Measurements from ENCODE around the gene MAP2. TPM values are rescaled to one million over a fixed set of nuclear protein-coding genes. Genes with fewer than 3 reads are reported as not detected.

MAP2 gene
- total and polyA plus RNA-seq, 2 experiments from 2014 or later = 2.9 to 4.4 TPM

DNA sequence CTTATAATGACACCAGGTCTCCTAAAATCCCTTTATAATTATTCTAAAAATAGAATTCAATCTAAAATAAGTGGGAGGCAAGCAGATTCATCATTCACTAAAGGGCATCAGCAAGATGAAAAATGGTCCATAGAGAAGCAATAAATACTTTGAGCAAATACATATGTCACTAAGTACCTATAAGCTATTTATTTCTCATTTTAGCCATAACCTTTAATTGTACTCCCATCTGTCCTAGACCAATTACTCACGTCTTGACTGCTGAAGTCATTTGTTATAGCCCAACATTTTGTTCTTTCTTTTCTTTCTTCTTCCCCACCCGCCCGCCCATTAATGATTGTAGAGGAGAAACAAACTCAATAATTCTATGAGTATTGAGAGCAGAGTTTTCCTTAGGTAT, 105.7 kb downstream of the MAP2 start:
- no peak overlapping the region for H3K4me2 ChIP-seq
- Mint-ChIP-seq H3K27ac (no peak overlapping the region), H3K27me3 (ENCODE audit: insufficient read depth, low read depth, poor library complexity) (no peaks in the 10 kb centered on the region), H3K4me3 (no peak overlapping the region), H3K9me3 (no peaks in the 10 kb centered on the region), H3K36me3 (ENCODE audit: low read depth) (no peaks in the 10 kb centered on the region), H3K4me1 (peaks cover 4% of the 10 kb centered on the region)
- peaks cover 19% of the 10 kb centered on the region for H3K27me3 ChIP-seq (ENCODE audit: insufficient read depth)
- no peaks in the 10 kb centered on the region for H4K20me1 ChIP-seq (replicated peaks; ENCODE audit: insufficient read depth)
- DNase-seq (ENCODE audit: low spot score) (no peak), ATAC-seq (no peak)
- H3K36me3 ChIP-seq (ENCODE audit: insufficient read depth) = no peaks in the 10 kb centered on the region
- no peak overlapping the region for H2AFZ ChIP-seq
- no peaks in the 10 kb centered on the region for H3K9me2 ChIP-seq (ENCODE audit: insufficient read depth)
- no peak for TF ChIP-seq EZH2 (IDR thresholded peaks at IDR 0.05; ENCODE audit: low read depth, unreplicated experiment)
- no peak for TF ChIP-seq NANOG (IDR thresholded peaks at IDR 0.05; ENCODE audit: borderline replicate concordance)
- TF ChIP-seq, protein P1, sequence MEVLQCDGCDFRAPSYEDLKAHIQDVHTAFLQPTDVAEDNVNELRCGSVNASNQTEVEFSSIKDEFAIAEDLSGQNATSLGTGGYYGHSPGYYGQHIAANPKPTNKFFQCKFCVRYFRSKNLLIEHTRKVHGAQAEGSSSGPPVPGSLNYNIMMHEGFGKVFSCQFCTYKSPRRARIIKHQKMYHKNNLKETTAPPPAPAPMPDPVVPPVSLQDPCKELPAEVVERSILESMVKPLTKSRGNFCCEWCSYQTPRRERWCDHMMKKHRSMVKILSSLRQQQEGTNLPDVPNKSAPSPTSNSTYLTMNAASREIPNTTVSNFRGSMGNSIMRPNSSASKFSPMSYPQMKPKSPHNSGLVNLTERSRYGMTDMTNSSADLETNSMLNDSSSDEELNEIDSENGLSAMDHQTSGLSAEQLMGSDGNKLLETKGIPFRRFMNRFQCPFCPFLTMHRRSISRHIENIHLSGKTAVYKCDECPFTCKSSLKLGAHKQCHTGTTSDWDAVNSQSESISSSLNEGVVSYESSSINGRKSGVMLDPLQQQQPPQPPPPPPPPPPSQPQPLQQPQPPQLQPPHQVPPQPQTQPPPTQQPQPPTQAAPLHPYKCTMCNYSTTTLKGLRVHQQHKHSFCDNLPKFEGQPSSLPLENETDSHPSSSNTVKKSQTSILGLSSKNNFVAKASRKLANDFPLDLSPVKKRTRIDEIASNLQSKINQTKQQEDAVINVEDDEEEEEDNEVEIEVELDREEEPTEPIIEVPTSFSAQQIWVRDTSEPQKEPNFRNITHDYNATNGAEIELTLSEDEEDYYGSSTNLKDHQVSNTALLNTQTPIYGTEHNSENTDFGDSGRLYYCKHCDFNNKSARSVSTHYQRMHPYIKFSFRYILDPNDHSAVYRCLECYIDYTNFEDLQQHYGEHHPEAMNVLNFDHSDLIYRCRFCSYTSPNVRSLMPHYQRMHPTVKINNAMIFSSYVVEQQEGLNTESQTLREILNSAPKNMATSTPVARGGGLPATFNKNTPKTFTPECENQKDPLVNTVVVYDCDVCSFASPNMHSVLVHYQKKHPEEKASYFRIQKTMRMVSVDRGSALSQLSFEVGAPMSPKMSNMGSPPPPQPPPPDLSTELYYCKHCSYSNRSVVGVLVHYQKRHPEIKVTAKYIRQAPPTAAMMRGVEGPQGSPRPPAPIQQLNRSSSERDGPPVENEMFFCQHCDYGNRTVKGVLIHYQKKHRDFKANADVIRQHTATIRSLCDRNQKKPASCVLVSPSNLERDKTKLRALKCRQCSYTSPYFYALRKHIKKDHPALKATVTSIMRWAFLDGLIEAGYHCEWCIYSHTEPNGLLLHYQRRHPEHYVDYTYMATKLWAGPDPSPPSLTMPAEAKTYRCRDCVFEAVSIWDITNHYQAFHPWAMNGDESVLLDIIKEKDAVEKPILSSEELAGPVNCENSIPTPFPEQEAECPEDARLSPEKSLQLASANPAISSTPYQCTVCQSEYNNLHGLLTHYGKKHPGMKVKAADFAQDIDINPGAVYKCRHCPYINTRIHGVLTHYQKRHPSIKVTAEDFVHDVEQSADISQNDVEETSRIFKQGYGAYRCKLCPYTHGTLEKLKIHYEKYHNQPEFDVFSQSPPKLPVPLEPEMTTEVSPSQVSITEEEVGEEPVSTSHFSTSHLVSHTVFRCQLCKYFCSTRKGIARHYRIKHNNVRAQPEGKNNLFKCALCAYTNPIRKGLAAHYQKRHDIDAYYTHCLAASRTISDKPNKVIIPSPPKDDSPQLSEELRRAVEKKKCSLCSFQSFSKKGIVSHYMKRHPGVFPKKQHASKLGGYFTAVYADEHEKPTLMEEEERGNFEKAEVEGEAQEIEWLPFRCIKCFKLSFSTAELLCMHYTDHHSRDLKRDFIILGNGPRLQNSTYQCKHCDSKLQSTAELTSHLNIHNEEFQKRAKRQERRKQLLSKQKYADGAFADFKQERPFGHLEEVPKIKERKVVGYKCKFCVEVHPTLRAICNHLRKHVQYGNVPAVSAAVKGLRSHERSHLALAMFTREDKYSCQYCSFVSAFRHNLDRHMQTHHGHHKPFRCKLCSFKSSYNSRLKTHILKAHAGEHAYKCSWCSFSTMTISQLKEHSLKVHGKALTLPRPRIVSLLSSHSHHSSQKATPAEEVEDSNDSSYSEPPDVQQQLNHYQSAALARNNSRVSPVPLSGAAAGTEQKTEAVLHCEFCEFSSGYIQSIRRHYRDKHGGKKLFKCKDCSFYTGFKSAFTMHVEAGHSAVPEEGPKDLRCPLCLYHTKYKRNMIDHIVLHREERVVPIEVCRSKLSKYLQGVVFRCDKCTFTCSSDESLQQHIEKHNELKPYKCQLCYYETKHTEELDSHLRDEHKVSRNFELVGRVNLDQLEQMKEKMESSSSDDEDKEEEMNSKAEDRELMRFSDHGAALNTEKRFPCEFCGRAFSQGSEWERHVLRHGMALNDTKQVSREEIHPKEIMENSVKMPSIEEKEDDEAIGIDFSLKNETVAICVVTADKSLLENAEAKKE (CRISPR knock-in tag; IDR thresholded peaks at IDR 0.05) = no peak
- no peak for TF ChIP-seq EZH2phosphoT487 (IDR thresholded peaks at IDR 0.05; ENCODE audit: unreplicated experiment)
- no peaks in the 10 kb centered on the region for H3K4me1 ChIP-seq (ENCODE audit: insufficient read depth)
- H3F3A ChIP-seq (replicated peaks; ENCODE audit: low read depth) = no peaks in the 10 kb centered on the region
- H3K79me2 ChIP-seq (replicated peaks; ENCODE audit: insufficient read depth) = no peaks in the 10 kb centered on the region
- H3K27ac ChIP-seq (ENCODE audit: low read depth) = no peak overlapping the region
- H3K4me3 ChIP-seq = no peak overlapping the region

DNA sequence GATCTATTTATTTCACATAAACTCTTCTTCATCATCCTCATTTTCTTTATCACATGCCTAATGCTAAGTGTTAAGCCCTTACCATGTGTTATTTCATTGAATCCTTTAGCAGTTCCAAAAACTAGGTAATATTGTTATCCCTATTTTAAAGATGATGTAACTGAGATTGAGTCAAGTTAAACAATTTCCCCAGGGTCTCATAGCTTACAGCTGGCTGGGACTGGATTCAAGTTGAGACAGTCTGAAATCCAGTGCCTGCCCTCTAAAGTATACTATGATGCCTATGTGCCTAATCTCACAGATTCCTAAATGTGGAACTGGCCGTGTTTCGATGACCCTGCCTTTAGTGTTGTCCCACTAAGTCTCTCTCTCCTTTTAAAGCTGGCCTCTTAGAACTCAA, 108.5 kb downstream of the MAP2 start:
- H3K4me3 ChIP-seq = no peak overlapping the region
- H3K4me3 Mint-ChIP-seq = no peak overlapping the region
- H3K27ac Mint-ChIP-seq = no peak overlapping the region
- no peaks in the 10 kb centered on the region for H3K36me3 Mint-ChIP-seq (ENCODE audit: low read depth)
- no peaks in the 10 kb centered on the region for H3K9me3 Mint-ChIP-seq
- DNase-seq (ENCODE audit: low spot score) = no peak
- no peaks in the 10 kb centered on the region for H3K36me3 ChIP-seq (ENCODE audit: insufficient read depth)
- H3K4me1 Mint-ChIP-seq = no peaks in the 10 kb centered on the region
- no peaks in the 10 kb centered on the region for H3K27me3 Mint-ChIP-seq (ENCODE audit: insufficient read depth, low read depth, poor library complexity)
- no peaks in the 10 kb centered on the region for H3F3A ChIP-seq (replicated peaks; ENCODE audit: low read depth)
- H4K20me1 ChIP-seq (replicated peaks; ENCODE audit: insufficient read depth) = no peaks in the 10 kb centered on the region
- H3K79me2 ChIP-seq (replicated peaks; ENCODE audit: insufficient read depth) = no peaks in the 10 kb centered on the region
- no peak for ATAC-seq
- no peaks in the 10 kb centered on the region for H3K9me2 ChIP-seq (ENCODE audit: insufficient read depth)
- no peak overlapping the region for H3K27ac ChIP-seq (ENCODE audit: low read depth)
- H3K4me1 ChIP-seq (ENCODE audit: insufficient read depth) = no peaks in the 10 kb centered on the region
- no peak overlapping the region for H2AFZ ChIP-seq
- H3K4me2 ChIP-seq = no peak overlapping the region
- H3K27me3 ChIP-seq (ENCODE audit: insufficient read depth) = no peaks in the 10 kb centered on the region
- TF ChIP-seq, protein P1 (CRISPR knock-in tag; IDR thresholded peaks at IDR 0.05) = no peak
- no peak for TF ChIP-seq STAT1 (IDR thresholded peaks at IDR 0.05; ENCODE audit: unreplicated experiment)

All from GM23338 (cell line).